Small intestine (tissue), 7 donors: ENCODE measurements around the gene PXK. TPM values are rescaled to one million over a fixed set of nuclear protein-coding genes. Genes with fewer than 3 reads are reported as not detected.
A peak's percentile ranks its signal among the peaks of the same experiment; 100 is the strongest.

ENCODE experiments used
- DNase-seq, 2 donors: peaks; one replicate each; pipeline versions ENCODE4 v3.0.0 to v3.0.0-alpha.2; 2013
- FAIRE-seq: peaks from 2 replicates; lab custom pipeline; 2012; peaks lifted over from hg19 to GRCh38; lab: Jason Lieb, UNC
- H3K27ac ChIP-seq, 3 donors: one replicate each; pipeline ENCODE4 v1.5.1; 2013; ENCODE audit warnings: low read length in 2 of 3, mild to moderate bottlenecking in 2 of 3, control low read depth in 1 of 3, inconsistent platforms in 1 of 3, low read depth in 1 of 3, moderate library complexity in 1 of 3
- H3K27me3 ChIP-seq, 3 donors: one replicate each; pipeline ENCODE4 v1.6.1; 2013; ENCODE audit warnings: low read length in 3 of 3, inconsistent platforms in 1 of 3; ENCODE audit not compliant: control insufficient read depth in 3 of 3, insufficient read depth in 3 of 3
- H3K36me3 ChIP-seq, 3 donors: one replicate each; pipeline ENCODE4 v1.6.1; 2013; ENCODE audit warnings: low read length in 3 of 3, inconsistent platforms in 1 of 3, low read depth in 1 of 3, mild to moderate bottlenecking in 1 of 3, moderate library complexity in 1 of 3; ENCODE audit not compliant: control insufficient read depth in 3 of 3, insufficient read depth in 2 of 3
- H3K4me1 ChIP-seq, 3 donors: one replicate each; pipeline ENCODE4 v1.6.1; 2013; ENCODE audit warnings: low read length in 2 of 3, inconsistent platforms in 1 of 3, low read depth in 1 of 3, mild to moderate bottlenecking in 1 of 3, moderate library complexity in 1 of 3; ENCODE audit not compliant: control insufficient read depth in 3 of 3, insufficient read depth in 2 of 3
- H3K4me3 ChIP-seq, 3 donors: one replicate each; pipeline ENCODE4 v1.5.1; 2013; ENCODE audit warnings: low read length in 3 of 3, control low read depth in 1 of 3, inconsistent platforms in 1 of 3, low read depth in 1 of 3, mild to moderate bottlenecking in 1 of 3, moderate library complexity in 1 of 3
- H3K9me3 ChIP-seq, 2 donors: one replicate each; pipeline ENCODE4 v1.6.1; 2013; ENCODE audit warnings: low read depth in 1 of 2, low read length in 1 of 2; ENCODE audit not compliant: control insufficient read depth in 2 of 2, insufficient read depth in 1 of 2
- WGBS, 3 donors: extraction: QIAGEN DNeasy Blood & Tissue Kit; methylation state at CpG; one replicate each; pipeline ENCODE4 v1.1.7; 2013; 5-methylcytosine and 5-hydroxymethylcytosine counted together
- polyA plus RNA-seq, 4 donors: library from polyadenylated mRNA; stranded (reverse) in 3 of 4; unstranded in 1 of 4; fragments of 200-250 nt in 3 of 4; fragments of 120-200 nt in 1 of 4; gene quantifications; one replicate each; pipeline versions ENCODE4 v1.2.1 to v1.2.3, GENCODE V29; 2013
- donor health status: healthy with polysubstance abuse.
- donor health status: control.
- donor health status: control.
- donor health status: Bipolar disorder and iron deficiency.
- donor health status: healthy.

PXK gene
- polyA plus RNA-seq, 4 donors: 5.1 to 14.2 (median 9.2) TPM

DNA sequence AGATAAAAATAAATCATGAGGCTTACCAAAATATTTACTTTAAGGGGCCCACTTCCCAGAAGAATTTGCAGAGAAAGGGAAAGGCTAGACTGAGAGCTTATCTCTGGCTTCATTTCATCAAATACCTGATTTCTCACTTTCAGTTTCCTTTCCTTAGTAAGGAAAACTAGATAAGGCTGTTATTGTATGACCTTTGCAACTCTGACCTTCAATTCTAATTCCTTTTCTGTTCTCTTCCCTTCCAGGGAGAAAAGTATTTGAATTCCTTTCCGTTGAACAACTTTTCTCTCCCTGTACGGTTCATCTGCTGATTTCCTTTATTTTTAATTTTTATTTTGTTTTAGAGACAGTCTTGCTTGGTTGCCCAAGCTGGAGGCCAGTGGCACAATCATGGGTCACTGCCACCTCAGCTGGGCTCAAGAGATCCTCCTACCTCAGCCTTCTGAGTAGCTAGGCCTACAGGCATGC is 7.1 kb upstream of the PXK start:
- Histone ChIP-seq H3K27ac (peak overlapping the region; percentile 27 to 89 (median 82)), H3K36me3 (peaks cover 0 to 4% (median 0%) of the 10 kb centered on the region in 3 donors), H3K4me3 (no peak overlapping the region), H3K4me1 (peaks cover 0 to 9% (median 8%) of the 10 kb centered on the region in 3 donors), H3K9me3 (no peaks in the 10 kb centered on the region), H3K27me3 (no peaks in the 10 kb centered on the region)
- 7 to 23% (median 12%) methylated on average over 2 of the region's 2 CpGs for WGBS, 3 donors
- peak; percentile 65 to 85 for DNase-seq
- FAIRE-seq: no peak

DNA sequence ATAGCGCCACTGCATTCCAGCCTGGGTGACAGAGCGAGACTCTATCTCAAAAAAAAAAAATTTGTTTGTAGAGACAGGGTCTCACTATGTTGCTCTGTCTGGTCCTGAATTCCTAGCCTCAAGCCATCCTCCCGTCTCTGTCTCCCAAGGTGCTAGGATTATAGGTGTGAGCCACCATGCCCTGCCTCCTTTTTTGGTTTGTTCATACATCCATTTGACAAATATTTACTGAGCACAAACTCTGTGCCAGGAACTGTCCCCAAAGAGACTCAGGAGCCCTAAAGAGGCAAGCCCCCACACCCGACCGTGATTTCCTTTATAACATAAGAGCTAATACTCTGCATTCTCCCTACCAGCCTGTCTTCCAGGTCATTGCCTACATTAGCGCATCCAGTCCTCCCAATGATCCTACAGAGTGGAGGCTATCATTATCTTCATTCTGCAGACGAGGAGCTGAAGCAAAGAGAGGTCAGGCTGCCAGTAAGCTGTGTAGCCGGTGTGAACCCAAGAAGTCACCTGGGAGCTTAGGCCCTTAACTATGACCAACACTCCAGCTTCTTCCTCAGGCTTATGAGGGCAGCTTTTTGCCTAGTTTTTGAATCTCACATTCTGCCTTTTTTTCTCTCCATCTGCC is 6.3 kb upstream of the PXK start:
- Histone ChIP-seq H3K9me3 (no peaks in the 10 kb centered on the region), H3K27ac (no peak overlapping the region), H3K27me3 (peaks cover 0 to 5% (median 0%) of the 10 kb centered on the region in 3 donors), H3K4me3 (no peak overlapping the region), H3K36me3 (no peaks in the 10 kb centered on the region), H3K4me1 (peaks cover 0 to 9% (median 8%) of the 10 kb centered on the region in 3 donors)
- DNase-seq: no peak
- FAIRE-seq: no peak
- WGBS, 3 donors: 91 to 95% (median 93%) methylated on average over 8 of the region's 8 CpGs

DNA sequence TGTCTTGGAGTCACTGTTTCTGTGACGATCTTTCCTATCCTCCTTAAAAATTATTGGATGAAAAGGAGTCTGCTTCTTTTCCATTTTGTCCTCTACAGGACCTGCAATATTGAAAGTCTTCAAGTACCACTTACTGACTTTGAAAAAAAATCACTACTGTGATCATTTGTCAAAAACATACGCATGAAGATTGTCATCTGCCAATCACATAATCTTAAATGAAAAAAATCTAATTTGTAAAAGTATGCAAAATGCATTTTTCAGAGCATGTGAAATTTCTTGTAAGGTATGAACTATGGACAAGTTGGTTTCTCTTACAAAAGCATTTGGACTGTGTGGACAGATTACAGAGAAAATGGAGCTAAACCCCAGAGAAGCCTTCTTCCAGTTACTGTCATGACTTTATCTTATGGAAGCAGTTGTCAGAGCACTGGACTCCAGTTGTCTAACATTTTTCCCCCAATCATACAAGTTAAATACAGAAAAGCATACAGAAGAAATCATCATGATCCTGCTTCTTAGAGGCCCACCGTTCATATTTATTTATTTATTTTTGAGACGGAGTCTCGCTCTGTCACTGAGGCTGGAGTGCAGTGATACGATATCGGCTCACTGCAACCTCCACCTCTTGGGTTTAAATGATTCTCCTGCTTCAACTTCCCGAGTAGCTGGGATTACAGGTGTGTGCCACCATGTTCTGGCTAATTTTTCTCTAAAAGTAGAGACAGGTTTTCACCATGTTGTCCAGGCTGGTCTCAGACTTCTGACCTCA is 3.4 kb upstream of the PXK start:
- Histone ChIP-seq H3K4me1 (peaks cover 0 to 9% (median 8%) of the 10 kb centered on the region in 3 donors), H3K9me3 (no peaks in the 10 kb centered on the region), H3K36me3 (no peaks in the 10 kb centered on the region), H3K27ac (no peak overlapping the region), H3K27me3 (peaks cover 0 to 10% (median 0%) of the 10 kb centered on the region in 3 donors), H3K4me3 (no peak overlapping the region)
- DNase-seq: no peak
- FAIRE-seq: no peak
- WGBS, 3 donors: 93 to 95% (median 93%) methylated on average over 8 of the region's 8 CpGs

DNA sequence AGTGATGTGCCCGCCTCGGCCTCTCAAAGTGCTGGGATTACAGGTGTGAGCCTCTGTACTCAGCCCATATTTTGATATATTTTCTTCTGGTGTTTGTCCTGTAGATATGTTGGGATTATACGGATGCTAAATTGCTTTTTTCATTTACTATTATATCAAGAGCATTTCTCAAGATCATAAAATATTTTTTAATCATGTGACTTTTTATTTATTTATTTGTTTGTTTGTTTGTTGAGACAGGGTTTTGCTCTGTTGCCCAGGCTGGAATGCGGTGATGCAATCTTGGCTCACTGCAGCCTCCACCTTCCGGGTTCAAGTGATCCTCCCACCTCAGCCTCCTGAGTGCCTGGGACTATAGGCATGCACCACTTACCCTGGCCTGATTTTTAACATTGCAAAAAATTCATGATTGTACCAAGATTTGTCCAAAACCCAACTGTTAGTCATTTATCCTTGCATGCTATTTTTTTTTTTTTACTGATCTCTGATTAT is 2.7 kb upstream of the PXK start:
- no peak for FAIRE-seq
- WGBS, 3 donors: 94 to 96% (median 94%) methylated on average over 5 of the region's 5 CpGs

DNA sequence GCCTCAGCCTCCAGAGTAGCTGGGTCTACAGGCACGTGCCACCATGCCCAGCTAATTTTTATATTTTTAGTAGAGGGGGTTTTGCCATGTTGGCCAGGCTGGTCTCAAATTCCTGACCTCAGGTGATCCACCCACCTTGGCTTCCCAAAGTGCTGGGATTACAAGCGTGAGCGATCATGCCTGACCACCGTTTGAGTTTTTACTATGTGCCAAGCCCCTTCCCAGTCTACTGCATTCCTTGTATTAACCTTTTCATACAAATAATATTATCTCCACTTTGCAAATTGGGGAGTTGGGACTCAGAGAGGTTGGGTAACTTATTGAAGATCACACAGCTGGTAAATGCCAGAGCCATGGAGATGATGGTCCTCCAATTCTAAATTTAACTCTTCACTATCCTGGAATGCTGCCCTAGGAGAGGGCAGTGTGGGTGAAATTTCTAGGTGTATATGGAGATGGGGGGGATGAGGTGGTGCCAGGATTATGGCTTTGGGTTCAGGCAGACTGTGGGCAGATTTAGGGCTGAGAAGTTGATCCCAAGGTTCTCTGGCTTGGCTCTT is 1.0 kb upstream of the PXK start:
- WGBS, 3 donors: 79 to 87% (median 83%) methylated on average over 4 of the region's 4 CpGs
- FAIRE-seq: no peak
- H3K27ac ChIP-seq: no peak overlapping the region
- H3K4me3 ChIP-seq: no peak overlapping the region
- H3K36me3 ChIP-seq: no peaks in the 10 kb centered on the region
- H3K4me1 ChIP-seq: peaks cover 0 to 2% (median 0%) of the 10 kb centered on the region in 3 donors
- H3K9me3 ChIP-seq: no peaks in the 10 kb centered on the region
- peaks cover 0 to 10% (median 0%) of the 10 kb centered on the region in 3 donors for H3K27me3 ChIP-seq
- no peak for DNase-seq

More for the DNA sequence above, 2.7 kb upstream of the PXK start:
- H3K4me1 ChIP-seq: peaks cover 0 to 11% (median 8%) of the 10 kb centered on the region in 3 donors
- H3K4me3 ChIP-seq: no peak overlapping the region
- no peak for DNase-seq
- H3K27ac ChIP-seq: no peak overlapping the region
- H3K9me3 ChIP-seq: no peaks in the 10 kb centered on the region
- H3K36me3 ChIP-seq: no peaks in the 10 kb centered on the region
- peaks cover 0 to 10% (median 0%) of the 10 kb centered on the region in 3 donors for H3K27me3 ChIP-seq

DNA sequence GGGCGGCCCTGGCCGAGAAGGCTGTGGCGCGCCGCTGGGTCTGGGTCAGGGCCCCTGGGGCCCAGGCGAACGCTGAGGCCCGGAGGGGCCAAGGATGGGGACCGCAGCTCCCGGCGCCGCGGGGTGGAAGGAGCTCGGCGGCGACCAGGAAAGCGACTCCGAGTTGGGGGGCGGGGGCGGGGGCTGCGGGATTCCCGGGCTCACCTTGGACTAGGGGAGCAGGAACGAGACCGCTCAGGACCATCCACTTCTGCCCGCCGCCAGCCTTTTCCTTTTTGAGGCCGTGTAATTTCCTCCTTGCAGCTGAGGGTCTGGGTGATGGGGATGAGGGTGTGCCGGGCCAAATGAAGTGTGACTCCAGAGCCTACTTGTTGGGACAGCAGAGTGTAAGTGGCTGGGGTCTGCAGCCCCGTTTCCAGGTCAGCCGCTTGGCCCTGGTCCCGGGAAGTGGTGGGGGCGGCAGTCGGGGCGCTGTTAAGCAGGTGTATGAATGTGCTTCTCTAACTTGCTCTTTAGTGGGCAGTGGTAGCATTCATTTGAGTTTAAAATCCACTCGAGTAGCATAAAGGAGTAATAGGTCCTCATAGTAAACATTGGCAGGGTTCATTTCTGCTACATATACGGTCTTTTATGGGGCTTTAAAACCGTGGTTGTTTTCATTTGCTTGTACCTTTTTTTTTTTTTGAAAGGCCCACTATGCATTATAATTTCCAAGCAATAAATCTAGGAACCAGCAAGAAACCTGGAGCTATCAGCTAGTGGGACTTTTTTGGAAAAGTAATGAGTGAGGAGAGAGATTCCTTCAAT is 717 bp downstream of the PXK start:
- Histone ChIP-seq H3K9me3 (no peaks in the 10 kb centered on the region), H3K4me1 (peaks cover 0 to 2% (median 0%) of the 10 kb centered on the region in 3 donors), H3K4me3 (peak overlapping the region; percentile 59 to 100 (median 83)), H3K36me3 (no peaks in the 10 kb centered on the region), H3K27me3 (peaks cover 0 to 10% (median 0%) of the 10 kb centered on the region in 3 donors), H3K27ac (peak overlapping the region in 1 of 3 donors; percentile 66)
- WGBS, 3 donors: 0 to 1% (median 0%) methylated on average over 29 to 37 of the region's 37 CpGs
- FAIRE-seq (no peak), DNase-seq (peak; percentile 26 to 51)

DNA sequence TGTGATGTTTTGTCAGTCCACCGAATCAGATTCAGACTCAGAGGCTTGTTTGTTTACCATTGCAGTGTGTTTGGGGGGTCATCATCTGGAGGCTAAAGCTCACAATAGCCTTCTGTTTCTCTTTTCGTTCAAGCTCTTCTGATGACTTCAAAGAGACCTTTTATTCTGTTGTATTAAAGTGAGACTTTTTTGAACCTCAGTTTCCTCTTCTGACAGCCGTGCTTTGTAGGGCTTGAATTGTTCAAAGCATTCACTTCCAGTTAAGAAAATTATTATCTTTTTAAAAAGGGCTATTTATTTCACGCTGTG is 1.3 kb downstream of the PXK start:
- FAIRE-seq: no peak
- no peak for DNase-seq
- 21 to 26% (median 21%) methylated on average over 4 of the region's 4 CpGs for WGBS, 3 donors
- peaks cover 0 to 10% (median 0%) of the 10 kb centered on the region in 3 donors for H3K27me3 ChIP-seq
- no peaks in the 10 kb centered on the region for H3K36me3 ChIP-seq
- peak overlapping the region; percentile 59 to 100 (median 83) for H3K4me3 ChIP-seq
- no peak overlapping the region for H3K27ac ChIP-seq
- H3K4me1 ChIP-seq: peaks cover 0 to 2% (median 0%) of the 10 kb centered on the region in 3 donors
- no peaks in the 10 kb centered on the region for H3K9me3 ChIP-seq
